ENCODE measurements around the gene CSHL1.
"Not testable (repeated sequence)": the region's sequence is repeated elsewhere in the genome, so short reads cannot be mapped to it uniquely, and the experiment has no call there.

Gene CSHL1

GRCh38 chr17:63918789-63919305, 7.8 kb upstream of the CSHL1 start, which contains the start of gene GH1:
Gene GH1 (minus strand): TSS chr17:63918839. CDS start chr17:63918776, 63 bp downstream.
- DNase-seq (ENCODE audit: low read depth, low spot score), result not testable (repeated sequence)

- DNase-seq (ENCODE audit: low read depth, low spot score), result no peak
These were observed 7.2 kb upstream of the CSHL1 start for GRCh38 chr17:63918305-63918704.

- DNase-seq (ENCODE audit: low read depth, low spot score), result no peak
These were observed 6.6 kb upstream of the CSHL1 start for GRCh38 chr17:63917646-63918045.

GRCh38 chr17:63917206-63917605, 6.1 kb upstream of the CSHL1 start:
- not testable (repeated sequence) for DNase-seq (ENCODE audit: low read depth, low spot score)

GRCh38 chr17:63916566-63917185, 5.6 kb upstream of the CSHL1 start:
- no peak for DNase-seq (ENCODE audit: low read depth, low spot score)

GRCh38 chr17:63915753-63916152, 4.7 kb upstream of the CSHL1 start:
- not testable (repeated sequence) for DNase-seq (ENCODE audit: low read depth, low spot score)

- DNase-seq (ENCODE audit: low read depth, low spot score), result no peak
These were observed 3.4 kb upstream of the CSHL1 start for GRCh38 chr17:63914471-63914870.

GRCh38 chr17:63911657-63912100, 621 bp upstream of the CSHL1 start:
- peak; percentile 46 for DNase-seq (ENCODE audit: low read depth, low spot score)

- no peak for DNase-seq (ENCODE audit: low read depth, low spot score)
These were observed 962 bp downstream of the CSHL1 start for GRCh38 chr17:63910096-63910495.

- DNase-seq (ENCODE audit: low read depth, low spot score), result not testable (repeated sequence)
These were observed 1.5 kb downstream of the CSHL1 start for GRCh38 chr17:63909586-63909985.

- DNase-seq (ENCODE audit: low read depth, low spot score), result peak; percentile 15
These were observed 3.8 kb downstream of the CSHL1 start for GRCh38 chr17:63907161-63907778.

GRCh38 chr17:63904796-63905195, 6.3 kb downstream of the CSHL1 start:
- not testable (repeated sequence) for DNase-seq (ENCODE audit: low read depth, low spot score)

GRCh38 chr17:63903787-63904201, 7.3 kb downstream of the CSHL1 start:
- DNase-seq (ENCODE audit: low read depth, low spot score), result not testable (repeated sequence)

- DNase-seq (ENCODE audit: low read depth, low spot score), result not testable (repeated sequence)
These were observed 9.1 kb downstream of the CSHL1 start for GRCh38 chr17:63901971-63902370.

- not testable (repeated sequence) for DNase-seq (ENCODE audit: low read depth, low spot score)
These were observed 11.9 kb downstream of the CSHL1 start for GRCh38 chr17:63898899-63899798.

GRCh38 chr17:63896524-63897354, 14.3 kb downstream of the CSHL1 start, which contains the start of gene CSH1:
Gene CSH1 (minus strand): TSS chr17:63896574. CDS start chr17:63896511, 63 bp downstream.
- DNase-seq (ENCODE audit: low read depth, low spot score), result not testable (repeated sequence)

GRCh38 chr17:63894821-63895220, 16.2 kb downstream of the CSHL1 start:
- not testable (repeated sequence) for DNase-seq (ENCODE audit: low read depth, low spot score)

- DNase-seq (ENCODE audit: low read depth, low spot score), result not testable (repeated sequence)
These were observed 17.0 kb downstream of the CSHL1 start for GRCh38 chr17:63894021-63894420.

GRCh38 chr17:63892316-63893037, 18.6 kb downstream of the CSHL1 start:
- not testable (repeated sequence) for DNase-seq (ENCODE audit: low read depth, low spot score)

All from astrocyte of the hippocampus (primary cell).